Colon (tissue), 2 donors: ENCODE measurements around the gene ZNRF3.

Source experiments
- FAIRE-seq: peaks from 2 replicates; lab custom pipeline; 2012; peaks lifted over from hg19 to GRCh38; lab: Jason Lieb, UNC
- donor health status: control.
- donor health status: control.

Gene ZNRF3

GRCh38 chr22:29011240-29012100 lies 128.1 kb downstream of the ZNRF3 start:
- FAIRE-seq = no peak

- FAIRE-seq = no peak
Measured at GRCh38 chr22:29012101-29012433, 128.7 kb downstream of the ZNRF3 start.

- no peak for FAIRE-seq
Measured at GRCh38 chr22:29012952-29013351, 129.6 kb downstream of the ZNRF3 start.

- no peak for FAIRE-seq
Measured at GRCh38 chr22:29014293-29014692, 130.9 kb downstream of the ZNRF3 start.

GRCh38 chr22:29014773-29015172 lies 131.4 kb downstream of the ZNRF3 start:
- FAIRE-seq = no peak

- FAIRE-seq = no peak
Measured at GRCh38 chr22:29016067-29016938, 132.9 kb downstream of the ZNRF3 start.

- FAIRE-seq = no peak
Measured at GRCh38 chr22:29018293-29019189, 135.2 kb downstream of the ZNRF3 start.

GRCh38 chr22:29022101-29022817 lies 138.9 kb downstream of the ZNRF3 start:
- FAIRE-seq = no peak

GRCh38 chr22:29023172-29023796 lies 139.9 kb downstream of the ZNRF3 start:
- no peak for FAIRE-seq

- no peak for FAIRE-seq
Measured at GRCh38 chr22:29026579-29026978, 143.2 kb downstream of the ZNRF3 start.

- FAIRE-seq = no peak
Measured at GRCh38 chr22:29028468-29028867, 145.1 kb downstream of the ZNRF3 start.

GRCh38 chr22:29029202-29030000 lies 146.0 kb downstream of the ZNRF3 start:
- FAIRE-seq = no peak

- no peak for FAIRE-seq
Measured at GRCh38 chr22:29030016-29030617, 146.7 kb downstream of the ZNRF3 start.

- no peak for FAIRE-seq
Measured at GRCh38 chr22:29030618-29031226, 147.3 kb downstream of the ZNRF3 start.

GRCh38 chr22:29031227-29032011 lies 148.0 kb downstream of the ZNRF3 start:
- FAIRE-seq = no peak

GRCh38 chr22:29032014-29032475 lies 148.7 kb downstream of the ZNRF3 start:
- no peak for FAIRE-seq

GRCh38 chr22:29032584-29032983 lies 149.2 kb downstream of the ZNRF3 start:
- no peak for FAIRE-seq

- no peak for FAIRE-seq
Measured at GRCh38 chr22:29037340-29037932, 154.1 kb downstream of the ZNRF3 start.
